NT2/D1 (cell line): Measurements from ENCODE around the gene CDKN2B.

ENCODE experiments used
- SUZ12 ChIP-seq: IDR thresholded peaks from 2 replicates; pipeline ENCODE4 v1.6.1; 2011; ENCODE audit not compliant: insufficient read length, insufficient read depth; ENCODE audit errors: extremely low read depth
- YY1 ChIP-seq: IDR thresholded peaks from 2 replicates; pipeline ENCODE4 v1.6.1; 2011; ENCODE audit not compliant: insufficient read length, insufficient read depth
- ZNF274 ChIP-seq: IDR thresholded peaks from 2 replicates; pipeline ENCODE4 v1.6.1; 2011; ENCODE audit warnings: mild to moderate bottlenecking, low read depth, low read length

- TF ChIP-seq ZNF274 (no peak), SUZ12 (no peak), YY1 (no peak)
Observed at GRCh38 chr9:21972361-21972760, 36.7 kb downstream of the CDKN2B start.
